HepG2 (cell line): ENCODE measurements around the gene DPP8. TPM values are rescaled to one million over a fixed set of nuclear protein-coding genes. Genes with fewer than 3 reads are reported as not detected.

Experiments
- AHDC1 ChIP-seq: sonication (generic); formaldehyde crosslinking; IDR thresholded peaks from 2 replicates; pipeline ENCODE4 v1.5.1; 2020; ENCODE audit warnings: mild to moderate bottlenecking, missing genetic modification reagents, borderline replicate concordance
- ATF1 ChIP-seq: IDR thresholded peaks from 2 replicates; pipeline ENCODE4 v1.6.1; 2016; ENCODE audit warnings: mild to moderate bottlenecking, control low read depth
- BCL6 ChIP-seq: IDR thresholded peaks from 2 replicates; pipeline ENCODE4 v1.6.1; 2016; ENCODE audit warnings: missing genetic modification reagents, missing compliant biosample characterization
- CREB1 ChIP-seq, 2 experiments: fragments of 450-650 bp in 1 of 2; IDR thresholded peaks; 2 replicates each; pipeline ENCODE4 v1.6.1; 2016 to 2017; ENCODE audit warnings: control low read depth in 1 of 2, mild to moderate bottlenecking in 1 of 2, missing compliant biosample characterization in 1 of 2, missing genetic modification characterization in 1 of 2
- EHMT2 ChIP-seq: fragments of 200-600 bp; sonication (generic); IDR thresholded peaks from 2 replicates; pipeline ENCODE4 v1.7.0; 2017; ENCODE audit warnings: antibody characterized with exemption, low read depth, low read length, borderline replicate concordance
- GTF3A ChIP-seq: sonication (generic); formaldehyde crosslinking; conservative IDR thresholded peaks from 2 replicates; pipeline ENCODE4 v1.4.0; 2020; ENCODE audit warnings: mild to moderate bottlenecking, missing genetic modification reagents
- IKZF1 ChIP-seq: fragments of 450-650 bp; IDR thresholded peaks from 2 replicates; pipeline ENCODE4 v1.7.1; 2016
- KDM5A ChIP-seq: fragments of 200-600 bp; sonication (generic); IDR thresholded peaks from 2 replicates; pipeline ENCODE4 v1.7.0; 2018; ENCODE audit warnings: antibody characterized with exemption, mild to moderate bottlenecking, low read length, borderline replicate concordance
- MEF2D ChIP-seq: sonication (generic); formaldehyde crosslinking; IDR thresholded peaks from 2 replicates; pipeline ENCODE4 v1.5.1; 2020; ENCODE audit warnings: mild to moderate bottlenecking, missing genetic modification reagents
- MLLT10 ChIP-seq: sonication (generic); formaldehyde crosslinking; IDR thresholded peaks from 2 replicates; pipeline ENCODE4 v1.4.0; 2020; ENCODE audit warnings: missing genetic modification reagents
- MXI1 ChIP-seq: IDR thresholded peaks from 3 replicates; pipeline ENCODE4 v1.6.1; 2012; ENCODE audit warnings: low read depth, low read length, inconsistent platforms, borderline replicate concordance
- SALL2 ChIP-seq: sonication (generic); formaldehyde crosslinking; IDR thresholded peaks from 2 replicates; pipeline ENCODE4 v1.8.1; 2023; ENCODE audit warnings: mild to moderate bottlenecking, missing genetic modification reagents, inconsistent platforms
- SMAD9 ChIP-seq: sonication (generic); formaldehyde crosslinking; IDR thresholded peaks from 2 replicates; pipeline ENCODE4 v1.5.1; 2020; ENCODE audit warnings: mild to moderate bottlenecking, missing genetic modification reagents
- SMARCE1 ChIP-seq: fragments of 450-650 bp; IDR thresholded peaks from 2 replicates; pipeline ENCODE4 v1.6.1; 2017; ENCODE audit warnings: borderline replicate concordance
- STAT5B ChIP-seq: sonication (generic); formaldehyde crosslinking; IDR thresholded peaks from 2 replicates; pipeline ENCODE4 v1.4.0; 2020; ENCODE audit warnings: missing genetic modification reagents
- ZFP1 ChIP-seq: IDR thresholded peaks from 2 replicates; pipeline ENCODE4 v1.6.1; 2016
- ZHX1 ChIP-seq: sonication (generic); formaldehyde crosslinking; IDR thresholded peaks from 2 replicates; pipeline ENCODE4 v1.8.1; 2022; ENCODE audit warnings: low read depth, mild to moderate bottlenecking, missing genetic modification reagents
- ZNF205 ChIP-seq: IDR thresholded peaks from 2 replicates; pipeline ENCODE4 v1.6.1; 2018; ENCODE audit warnings: missing biosample characterization, missing genetic modification reagents
- ZNF234 ChIP-seq: sonication (generic); formaldehyde crosslinking; conservative IDR thresholded peaks from 2 replicates; pipeline ENCODE4 v1.5.1; 2020; ENCODE audit warnings: mild to moderate bottlenecking, missing genetic modification reagents
- ZNF431 ChIP-seq: sonication (generic); formaldehyde crosslinking; IDR thresholded peaks from 2 replicates; pipeline ENCODE4 v1.9.0; 2022; ENCODE audit warnings: missing genetic modification reagents, low read depth, mild to moderate bottlenecking, borderline replicate concordance
- ZNF557 ChIP-seq: sonication (generic); formaldehyde crosslinking; IDR thresholded peaks from 2 replicates; pipeline ENCODE4 v1.4.0; 2020; ENCODE audit warnings: missing genetic modification reagents
- ZNF790 ChIP-seq: sonication (generic); formaldehyde crosslinking; IDR thresholded peaks from 2 replicates; pipeline ENCODE4 v1.8.0; 2022; ENCODE audit warnings: missing genetic modification reagents, mild to moderate bottlenecking, borderline replicate concordance
- polyA plus RNA-seq, 8 experiments: library from polyadenylated mRNA; depleted of rRNA in 3 of 8; stranded (reverse) in 7 of 8; unstranded in 1 of 8; fragments of >200 nt; fragmentation: Illumina TruSeq in 4 of 8; extraction: Trizol in 4 of 8; gene quantifications; 2 replicates each; pipeline versions ENCODE4 v1.2.1 to v1.2.3, GENCODE V29; 2011 to 2016; ENCODE audit warnings: low read depth in 4 of 8, missing spikeins in 1 of 8, mixed read lengths in 1 of 8; ENCODE audit not compliant: insufficient read depth in 1 of 8
- total RNA-seq, 5 experiments: library from RNA; depleted of rRNA; stranded (reverse); fragments of >200 nt; fragmentation: Illumina TruSeq; extraction: Trizol; gene quantifications; 2 replicates each; pipeline ENCODE4 v1.2.3, GENCODE V29; 2016; ENCODE audit warnings: low read depth in 1 of 5

The DPP8 gene
- total and polyA plus RNA-seq, 2 of the 13 experiments (the other 11 are each of a cell fraction or from before 2014, with no cell fraction given) = 18.0 to 26.3 TPM

DNA sequence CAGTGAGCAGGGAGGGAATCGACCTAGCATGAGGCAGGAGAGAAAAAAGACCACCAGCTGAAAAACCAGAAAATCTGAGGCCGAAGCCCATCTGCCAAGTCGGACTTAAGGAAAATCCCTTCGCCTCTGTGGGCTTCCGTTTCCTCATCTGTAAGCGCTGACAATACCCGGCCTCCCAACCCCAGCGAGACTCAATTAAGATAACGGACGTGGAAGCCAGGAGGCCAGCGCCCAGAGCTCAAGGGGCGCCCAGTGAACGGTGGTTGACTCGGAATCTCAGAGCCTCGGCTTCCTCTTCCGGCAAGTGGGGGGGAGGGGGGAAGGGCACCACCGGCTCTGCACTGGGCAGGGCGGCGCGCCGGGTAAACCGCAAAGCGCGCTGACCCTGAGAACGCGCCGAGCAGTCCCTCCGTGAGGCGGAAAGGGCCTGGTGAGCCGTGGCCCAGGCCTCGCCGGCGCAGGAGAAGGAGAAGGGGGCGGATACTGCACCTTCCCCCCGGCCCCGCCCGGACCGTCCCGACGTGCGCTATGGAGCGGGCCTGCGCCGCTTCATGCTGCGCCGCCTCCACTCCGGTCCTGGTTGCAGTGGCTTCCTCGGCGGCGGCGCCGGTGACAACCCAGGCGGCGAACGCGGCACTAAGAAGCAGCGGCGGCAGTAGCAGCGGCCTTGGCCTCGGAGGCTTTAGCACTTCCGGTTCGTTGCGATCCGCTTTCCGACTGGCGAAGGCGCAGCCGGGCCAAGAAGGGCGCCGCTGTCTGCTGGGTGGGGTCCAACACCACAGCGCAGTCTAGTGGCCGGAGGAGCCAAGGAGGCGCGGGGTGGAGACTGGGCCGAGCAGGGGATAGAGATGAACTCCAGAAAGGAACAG is at the start of gene DPP8 (continued):
- TF ChIP-seq ZNF431 (CRISPR knock-in tag) = peak; percentile 53; the same call in 1 of the 2 replicates
- 0 out of 2 replicates have a peak, but pooled peaks have one; percentile 43 for TF ChIP-seq ZNF790 (CRISPR knock-in tag)
- peak; percentile 86; the same call in 1 of the 2 replicates for TF ChIP-seq MLLT10 (CRISPR knock-in tag)
- TF ChIP-seq KDM5A = peak; percentile 97
- TF ChIP-seq ZNF205 (CRISPR knock-in tag) = peak; percentile 76
- TF ChIP-seq GTF3A = peak; percentile 98
- TF ChIP-seq AHDC1 (CRISPR knock-in tag) = no peak
- TF ChIP-seq SALL2 (CRISPR knock-in tag) = peak; percentile 96
- TF ChIP-seq SMAD9 (CRISPR knock-in tag) = 0 out of 2 replicates have a peak, but pooled peaks have one; percentile 68
- no peak for TF ChIP-seq SMARCE1
- TF ChIP-seq CREB1 (IDR thresholded peaks at IDR 0.05) = peak; percentile 21; the same call in 1 of the 2 replicates
- TF ChIP-seq CREB1 (CRISPR knock-in tag; IDR thresholded peaks at IDR 0.05) = peak; percentile 73
- peak; percentile 59; the same call in 1 of the 2 replicates for TF ChIP-seq BCL6 (CRISPR knock-in tag)
- TF ChIP-seq ATF1 (CRISPR knock-in tag) = no peak; the same call in 1 of the 2 replicates
- 0 out of 2 replicates have a peak, but pooled peaks have one; percentile 37 for TF ChIP-seq ZNF234
- TF ChIP-seq STAT5B = no peak
- TF ChIP-seq ZNF557 (CRISPR knock-in tag) = peak; percentile 62
- TF ChIP-seq ZHX1 (CRISPR knock-in tag) = 0 out of 2 replicates have a peak, but pooled peaks have one; percentile 60
- no peak; the same call in 1 of the 2 replicates for TF ChIP-seq EHMT2
- peak; percentile 28; the same call in 1 of the 3 replicates for TF ChIP-seq MXI1
- TF ChIP-seq MEF2D (CRISPR knock-in tag) = peak; percentile 76
- peak; percentile 35; the same call in 1 of the 2 replicates for TF ChIP-seq ZFP1 (CRISPR knock-in tag)
- no peak for TF ChIP-seq IKZF1
